Measurements from ENCODE around the gene SHOC1.

DNA sequence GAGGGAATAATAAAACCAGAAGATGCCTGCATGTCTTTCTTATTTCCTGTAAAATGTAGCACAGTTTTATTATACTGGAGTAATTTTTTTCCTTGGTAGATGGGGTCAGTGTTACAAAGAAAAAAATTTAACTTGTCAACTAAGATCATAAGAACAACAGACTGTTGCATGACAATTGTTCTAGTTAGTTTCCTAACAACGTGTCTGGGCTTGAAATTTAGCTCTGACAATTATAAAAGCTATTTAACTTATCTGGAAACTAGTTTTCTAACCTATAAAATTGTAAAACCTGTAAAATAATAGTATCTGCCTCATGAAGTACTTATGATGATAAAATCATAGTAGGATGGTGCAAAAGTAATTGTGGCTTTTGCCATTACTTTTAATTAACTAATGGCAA, 4.9 kb downstream of the SHOC1 start:
- TF ChIP-seq, protein P1, sequence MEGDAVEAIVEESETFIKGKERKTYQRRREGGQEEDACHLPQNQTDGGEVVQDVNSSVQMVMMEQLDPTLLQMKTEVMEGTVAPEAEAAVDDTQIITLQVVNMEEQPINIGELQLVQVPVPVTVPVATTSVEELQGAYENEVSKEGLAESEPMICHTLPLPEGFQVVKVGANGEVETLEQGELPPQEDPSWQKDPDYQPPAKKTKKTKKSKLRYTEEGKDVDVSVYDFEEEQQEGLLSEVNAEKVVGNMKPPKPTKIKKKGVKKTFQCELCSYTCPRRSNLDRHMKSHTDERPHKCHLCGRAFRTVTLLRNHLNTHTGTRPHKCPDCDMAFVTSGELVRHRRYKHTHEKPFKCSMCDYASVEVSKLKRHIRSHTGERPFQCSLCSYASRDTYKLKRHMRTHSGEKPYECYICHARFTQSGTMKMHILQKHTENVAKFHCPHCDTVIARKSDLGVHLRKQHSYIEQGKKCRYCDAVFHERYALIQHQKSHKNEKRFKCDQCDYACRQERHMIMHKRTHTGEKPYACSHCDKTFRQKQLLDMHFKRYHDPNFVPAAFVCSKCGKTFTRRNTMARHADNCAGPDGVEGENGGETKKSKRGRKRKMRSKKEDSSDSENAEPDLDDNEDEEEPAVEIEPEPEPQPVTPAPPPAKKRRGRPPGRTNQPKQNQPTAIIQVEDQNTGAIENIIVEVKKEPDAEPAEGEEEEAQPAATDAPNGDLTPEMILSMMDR (IDR thresholded peaks at IDR 0.05; ENCODE audit: insufficient read depth, low read depth, low read length): no peak
- TF ChIP-seq EZH2 (IDR thresholded peaks at IDR 0.05; ENCODE audit: insufficient read depth, low read length): no peak

Data from astrocyte (in vitro differentiated cells and primary cell).